MCF 10A (cell line): ENCODE results near the gene MRPS31. TPM values are rescaled to one million over a fixed set of nuclear protein-coding genes. Genes with fewer than 3 reads are reported as not detected.

Source experiments
- BruUV-seq: library from RNA; stranded (reverse); fragments of 400-500 nt; replicated peaks from 2 replicates; lab custom pipeline; 2021; lab: Mats Ljungman, UMichigan
- CTCF ChIA-PET: fragments of 300-600 bp; sonication (Branson Sonifier 250); formaldehyde crosslinking; extraction: SDS; loops from one replicate; lab custom pipeline; 2021; ENCODE audit warnings: antibody characterized with exemption, inconsistent platforms; lab: Yijun Ruan, JAX
- POLR2A ChIA-PET: fragments of 300-600, 350-650 bp; sonication (Branson Sonifier 250); formaldehyde crosslinking; extraction: SDS; loops from one replicate; lab custom pipeline; 2020; ENCODE audit warnings: antibody characterized with exemption, inconsistent platforms; lab: Yijun Ruan, JAX
- DNase-seq: peaks from one replicate; pipeline ENCODE4 v3.0.0-alpha.2; 2018; ENCODE audit not compliant: unreplicated experiment
- H3K27ac Mint-ChIP-seq: one replicate; pipeline ENCODE4 v1.8.0; 2022; ENCODE audit warnings: mild to moderate bottlenecking, low read depth, mixed read lengths; ENCODE audit not compliant: unreplicated experiment
- H3K27me3 Mint-ChIP-seq: one replicate; pipeline ENCODE4 v1.8.0; 2022; ENCODE audit warnings: mixed read lengths; ENCODE audit not compliant: insufficient read depth, unreplicated experiment
- H3K36me3 Mint-ChIP-seq: one replicate; pipeline ENCODE4 v1.8.0; 2022; ENCODE audit warnings: mild to moderate bottlenecking, moderate library complexity, mixed read lengths; ENCODE audit not compliant: insufficient read depth, unreplicated experiment
- H3K4me1 Mint-ChIP-seq: one replicate; pipeline ENCODE4 v1.8.0; 2022; ENCODE audit warnings: mixed read lengths; ENCODE audit not compliant: insufficient read depth, unreplicated experiment
- H3K4me3 Mint-ChIP-seq: one replicate; pipeline ENCODE4 v1.8.0; 2022; ENCODE audit warnings: mild to moderate bottlenecking, moderate library complexity, mixed read lengths; ENCODE audit not compliant: unreplicated experiment
- H3K9me3 Mint-ChIP-seq: one replicate; pipeline ENCODE4 v1.8.0; 2022; ENCODE audit warnings: mixed read lengths; ENCODE audit not compliant: unreplicated experiment
- intact Hi-C: fragments of 100-400 bp; cut with micrococcal nuclease; formaldehyde crosslinking; loops from 2 replicates; pipeline ENCODE4 v1.14.1; 2022
- total RNA-seq: library from RNA; stranded (reverse); gene quantifications from 2 replicates; pipeline ENCODE4 v1.2.3, GENCODE V29; 2022
- TF ChIP-seq, protein P1 (sequence below): fragments of 200-600 bp; IDR thresholded peaks from one replicate; pipeline ENCODE4 v1.8.0; 2022; ENCODE audit warnings: antibody characterized with exemption, mild to moderate bottlenecking; ENCODE audit not compliant: unreplicated experiment

Gene MRPS31
- total RNA-seq, 1 experiment from 2014 or later: 19.2 TPM

- peaks cover 29% of the 10 kb centered on the region for H3K36me3 Mint-ChIP-seq
Measured at GRCh38 chr13:40813667-40814454, 42.9 kb upstream of the MRPS31 start.

DNA sequence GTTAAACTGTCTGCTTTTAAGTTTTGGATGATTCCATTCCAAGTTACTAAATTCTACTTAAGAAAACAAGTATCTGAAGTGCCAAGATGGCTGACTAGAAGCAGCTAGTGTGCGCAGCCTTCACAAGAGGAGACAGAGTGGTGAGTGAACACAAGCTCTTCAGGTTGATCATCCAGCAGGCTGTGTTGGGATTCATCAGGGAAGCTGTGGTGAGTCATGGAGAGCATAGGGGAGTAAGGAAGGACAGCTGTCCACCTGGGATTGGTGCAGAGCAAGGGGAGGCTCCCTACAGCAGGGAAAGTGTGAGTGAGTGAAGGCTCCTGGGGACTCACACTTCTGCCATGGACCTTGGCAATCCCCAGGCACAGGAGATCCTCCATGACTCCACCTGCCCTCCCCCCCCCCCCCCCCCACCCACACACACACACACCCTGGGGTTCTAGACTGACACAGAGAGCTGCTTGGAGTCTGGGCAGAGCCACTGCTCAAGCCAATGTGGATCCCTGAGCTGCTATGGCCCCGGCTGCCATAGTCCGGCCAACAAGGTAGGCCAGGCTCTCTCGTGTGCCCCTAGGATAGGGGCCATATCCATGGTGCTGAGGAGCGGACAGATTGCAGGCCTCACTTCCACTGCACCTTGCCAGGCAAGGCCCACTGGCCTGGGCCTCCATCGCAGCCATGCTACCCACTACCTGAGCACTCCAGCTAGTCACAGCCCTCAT is 41.9 kb upstream of the MRPS31 start:
- H3K27ac Mint-ChIP-seq: no peak overlapping the region
- peak; percentile 10 for DNase-seq

More at GRCh38 chr13:40813667-40814454, 42.9 kb upstream of the MRPS31 start:
- Mint-ChIP-seq H3K4me1 (no peaks in the 10 kb centered on the region), H3K9me3 (no peaks in the 10 kb centered on the region), H3K27me3 (no peaks in the 10 kb centered on the region), H3K27ac (no peak overlapping the region), H3K4me3 (no peak overlapping the region)
- CTCF ChIA-PET: interaction anchor here (0.8 to 1.5 kb wide), 2 partner anchors 16 to 36 kb away, joined by 4 read pairs; no protein-coding TSS in a partner anchor
- DNase-seq: peak; percentile 22
- no TSS peak for BruUV-seq
- POLR2A ChIA-PET: no interaction called here
- TF ChIP-seq, protein P1, sequence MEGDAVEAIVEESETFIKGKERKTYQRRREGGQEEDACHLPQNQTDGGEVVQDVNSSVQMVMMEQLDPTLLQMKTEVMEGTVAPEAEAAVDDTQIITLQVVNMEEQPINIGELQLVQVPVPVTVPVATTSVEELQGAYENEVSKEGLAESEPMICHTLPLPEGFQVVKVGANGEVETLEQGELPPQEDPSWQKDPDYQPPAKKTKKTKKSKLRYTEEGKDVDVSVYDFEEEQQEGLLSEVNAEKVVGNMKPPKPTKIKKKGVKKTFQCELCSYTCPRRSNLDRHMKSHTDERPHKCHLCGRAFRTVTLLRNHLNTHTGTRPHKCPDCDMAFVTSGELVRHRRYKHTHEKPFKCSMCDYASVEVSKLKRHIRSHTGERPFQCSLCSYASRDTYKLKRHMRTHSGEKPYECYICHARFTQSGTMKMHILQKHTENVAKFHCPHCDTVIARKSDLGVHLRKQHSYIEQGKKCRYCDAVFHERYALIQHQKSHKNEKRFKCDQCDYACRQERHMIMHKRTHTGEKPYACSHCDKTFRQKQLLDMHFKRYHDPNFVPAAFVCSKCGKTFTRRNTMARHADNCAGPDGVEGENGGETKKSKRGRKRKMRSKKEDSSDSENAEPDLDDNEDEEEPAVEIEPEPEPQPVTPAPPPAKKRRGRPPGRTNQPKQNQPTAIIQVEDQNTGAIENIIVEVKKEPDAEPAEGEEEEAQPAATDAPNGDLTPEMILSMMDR: peak; percentile 33
- intact Hi-C loops: no loop called here

DNA sequence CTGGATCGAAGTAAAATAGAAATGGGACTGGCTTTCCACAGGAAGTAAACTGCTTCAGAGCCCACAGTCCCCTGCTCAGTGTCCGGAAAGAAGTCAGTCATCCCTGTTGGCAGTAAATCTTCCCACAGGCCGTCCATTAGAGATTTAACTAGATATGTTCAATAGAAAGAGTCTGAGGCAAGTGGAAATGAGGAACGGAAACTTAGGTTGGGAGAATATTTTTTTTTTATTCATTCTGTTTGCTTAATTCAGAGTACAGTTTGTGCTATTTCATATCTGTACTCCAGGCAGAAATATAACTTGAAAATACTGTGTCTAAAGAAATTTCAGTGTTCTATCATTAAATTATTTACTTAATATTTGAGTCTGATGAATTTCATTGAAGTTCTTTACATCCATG is 41.1 kb upstream of the MRPS31 start:
- BruUV-seq: no TSS peak
- intact Hi-C loops: no loop called here
- CTCF ChIA-PET: interaction anchor here (0.5 kb wide), 1 partner anchor 126 kb away, joined by 3 read pairs; no protein-coding TSS in a partner anchor
- H3K9me3 Mint-ChIP-seq: no peaks in the 10 kb centered on the region
- H3K36me3 Mint-ChIP-seq: peaks cover 36% of the 10 kb centered on the region
- no peaks in the 10 kb centered on the region for H3K27me3 Mint-ChIP-seq
- POLR2A ChIA-PET: no interaction called here
- H3K4me3 Mint-ChIP-seq: no peak overlapping the region
- no peak for DNase-seq
- TF ChIP-seq, protein P1: no peak
- no peaks in the 10 kb centered on the region for H3K4me1 Mint-ChIP-seq
- no peak overlapping the region for H3K27ac Mint-ChIP-seq

More for the DNA sequence above, 41.9 kb upstream of the MRPS31 start:
- Mint-ChIP-seq H3K27me3 (no peaks in the 10 kb centered on the region), H3K4me3 (no peak overlapping the region), H3K4me1 (no peaks in the 10 kb centered on the region), H3K9me3 (no peaks in the 10 kb centered on the region), H3K36me3 (peaks cover 36% of the 10 kb centered on the region)
- ChIA-PET CTCF (interaction anchor here (0.5 kb wide), 1 partner anchor 125 kb away, joined by 3 read pairs; no protein-coding TSS in a partner anchor), POLR2A (no interaction called here)
- no TSS peak for BruUV-seq
- intact Hi-C loops: no loop called here
- TF ChIP-seq, protein P1: no peak

DNA sequence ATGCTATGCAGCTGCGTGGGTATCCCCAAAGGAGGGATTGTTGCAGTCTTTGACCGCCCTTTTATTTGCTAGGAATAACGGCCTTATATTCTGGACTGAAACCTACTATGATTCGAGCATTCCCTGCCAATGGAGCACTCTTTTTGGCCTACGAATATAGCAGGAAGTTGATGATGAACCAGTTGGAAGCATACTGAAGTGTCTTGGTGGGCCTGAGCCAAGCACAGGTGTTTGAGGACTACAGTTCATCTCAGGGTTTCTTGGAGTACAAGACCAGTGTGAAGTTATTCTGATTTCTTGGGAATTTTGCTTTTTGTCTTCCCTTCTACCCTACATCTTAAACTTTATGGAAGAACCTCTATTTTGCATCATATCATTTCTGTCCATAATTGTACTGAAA is 38.5 kb upstream of the MRPS31 start:
- no TSS peak for BruUV-seq
- Mint-ChIP-seq H3K4me1 (no peaks in the 10 kb centered on the region), H3K27me3 (no peaks in the 10 kb centered on the region), H3K36me3 (peaks cover 46% of the 10 kb centered on the region), H3K27ac (no peak overlapping the region), H3K4me3 (no peak overlapping the region), H3K9me3 (no peaks in the 10 kb centered on the region)
- TF ChIP-seq, protein P1: no peak
- ChIA-PET POLR2A (interaction anchor here (0.6 kb wide), 1 partner anchor 129 kb away, joined by 3 read pairs; no protein-coding TSS in a partner anchor), CTCF (no interaction called here)
- no peak for DNase-seq
- intact Hi-C loops: no loop called here
